Activated CD8-positive, alpha-beta memory T cell treated with anti-CD3 and anti-CD28 coated beads, Interleukin-2, amount 50 U/mL, for 1 hour (primary cell): ENCODE measurements around the gene ALDOC.

Source experiments
- DNase-seq: peaks from one replicate; pipeline ENCODE4 v3.0.0-alpha.2; 2020; ENCODE audit errors: extremely low read depth

ALDOC gene

DNA sequence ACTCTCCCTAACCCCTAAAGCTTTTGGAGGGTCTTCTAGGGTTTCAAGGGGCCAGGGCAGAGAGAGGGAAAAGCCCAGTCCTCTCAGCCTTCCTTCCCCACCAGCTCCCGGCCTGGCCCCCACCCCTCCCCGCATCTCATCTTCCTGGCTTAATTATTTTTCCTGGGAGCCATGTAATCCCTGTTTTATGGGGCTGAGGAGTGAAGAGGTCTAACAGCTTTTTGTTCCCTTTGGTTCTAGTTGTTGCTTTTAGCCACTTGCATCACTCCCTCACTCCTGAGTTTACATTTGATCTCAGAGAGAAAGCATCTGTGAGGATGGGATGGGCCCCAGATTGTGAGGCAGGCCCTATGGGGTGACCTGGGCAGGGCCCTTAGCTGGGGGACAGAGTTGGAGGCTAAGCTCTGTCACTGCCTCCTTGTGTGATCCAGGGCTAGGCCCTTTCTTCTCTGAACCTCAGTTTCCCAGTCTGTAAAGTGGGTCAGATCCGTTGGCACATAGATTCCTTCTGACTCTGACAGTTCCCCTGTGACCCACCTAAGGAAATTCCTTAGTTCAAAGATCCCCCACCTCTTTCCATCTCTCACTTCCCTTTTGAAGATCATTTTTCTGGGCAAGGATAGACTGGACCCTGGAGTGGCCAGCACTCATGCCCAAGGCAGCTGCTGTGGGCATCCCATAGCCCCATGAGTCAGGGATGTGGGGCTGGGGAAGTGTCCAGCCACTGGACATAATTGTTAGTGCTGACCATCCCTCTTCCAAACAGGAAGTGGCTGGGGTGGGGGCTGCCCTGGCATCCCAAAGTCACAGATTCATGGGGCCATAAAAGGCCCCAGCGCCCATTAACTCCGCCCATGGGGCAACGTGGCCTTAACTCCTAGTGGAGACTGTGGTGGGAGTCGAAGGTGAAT lies 44.4 kb downstream of the ALDOC start:
- DNase-seq, result no peak

DNA sequence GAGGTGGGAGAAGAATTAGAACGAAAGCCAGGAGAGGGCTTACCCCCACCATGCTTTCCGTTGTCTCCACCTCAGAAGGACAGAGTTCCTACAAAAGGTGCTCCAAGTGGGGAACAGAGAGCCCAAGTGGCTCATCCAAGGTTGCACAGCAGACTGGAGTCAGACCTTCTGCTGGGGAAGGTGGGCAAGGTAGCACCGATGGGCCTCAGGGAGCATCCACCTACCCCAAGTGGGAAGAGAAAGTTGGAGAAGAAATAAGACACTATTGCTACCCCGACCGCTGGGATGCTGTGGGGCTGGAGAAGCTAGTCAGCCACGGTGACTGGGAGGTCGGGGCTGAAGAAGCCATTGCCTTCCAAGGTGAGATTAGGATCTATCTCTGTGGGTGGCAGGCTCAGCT lies 45.8 kb downstream of the ALDOC start:
- no peak for DNase-seq

- no peak for DNase-seq
Observed at GRCh38 chr17:28530250-28530649, 46.4 kb downstream of the ALDOC start.

DNA sequence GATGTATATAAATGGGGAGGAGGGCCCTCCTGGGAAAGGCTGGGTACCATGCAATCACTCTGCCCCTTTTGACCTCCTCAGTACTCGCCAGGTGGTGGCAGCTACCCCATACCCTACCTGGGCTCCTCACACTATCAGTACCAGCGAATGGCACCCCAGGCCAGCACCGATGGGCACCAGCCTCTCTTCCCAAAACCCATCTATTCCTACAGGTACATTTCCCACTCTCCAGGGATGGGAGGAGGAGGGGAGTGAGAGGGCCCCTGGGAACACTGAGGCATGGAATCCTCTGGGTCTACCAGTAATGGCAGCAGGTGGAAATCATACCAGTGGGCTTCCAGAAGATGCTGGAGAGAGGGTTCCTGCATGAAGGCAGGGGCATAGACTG lies 47.7 kb downstream of the ALDOC start:
- no peak for DNase-seq

GRCh38 chr17:28528327-28529012 lies 48.2 kb downstream of the ALDOC start:
- DNase-seq, result no peak

GRCh38 chr17:28527859-28528258 lies 48.8 kb downstream of the ALDOC start:
- DNase-seq, result no peak

GRCh38 chr17:28527181-28527681 lies 49.5 kb downstream of the ALDOC start:
- DNase-seq, result no peak

DNA sequence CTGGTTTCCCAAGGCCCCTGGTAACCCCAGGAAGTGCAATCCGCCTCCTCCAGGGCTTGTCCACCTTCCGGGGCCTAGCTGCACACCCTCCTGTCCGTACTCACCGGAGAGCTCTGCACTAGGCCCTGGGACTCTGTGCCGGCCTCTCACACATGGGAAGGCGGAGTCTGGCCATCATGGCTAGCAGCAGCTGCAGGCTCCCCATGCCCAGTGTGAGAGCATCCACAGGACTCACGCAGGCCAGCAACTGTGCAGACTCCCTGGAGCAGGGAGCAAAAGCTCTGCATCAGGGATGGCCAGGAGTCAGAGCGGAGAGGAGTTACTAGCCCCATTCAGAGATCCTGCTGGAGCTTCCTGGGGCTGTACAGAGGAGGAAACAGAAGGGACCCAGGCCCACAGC lies 50.3 kb downstream of the ALDOC start:
- no peak for DNase-seq

GRCh38 chr17:28524476-28525424 lies 51.9 kb downstream of the ALDOC start:
- DNase-seq, result no peak

- no peak for DNase-seq
Observed at GRCh38 chr17:28523876-28524275, 52.8 kb downstream of the ALDOC start.

- DNase-seq, result no peak
Observed at GRCh38 chr17:28523186-28523585, 53.5 kb downstream of the ALDOC start.
